Measurements from ENCODE around the gene CCM2L. TPM values are rescaled to one million over a fixed set of nuclear protein-coding genes. Genes with fewer than 3 reads are reported as not detected.

CCM2L gene
- total RNA-seq, 2 experiments from 2014 or later, result 1.4 TPM; not detected in 1

DNA sequence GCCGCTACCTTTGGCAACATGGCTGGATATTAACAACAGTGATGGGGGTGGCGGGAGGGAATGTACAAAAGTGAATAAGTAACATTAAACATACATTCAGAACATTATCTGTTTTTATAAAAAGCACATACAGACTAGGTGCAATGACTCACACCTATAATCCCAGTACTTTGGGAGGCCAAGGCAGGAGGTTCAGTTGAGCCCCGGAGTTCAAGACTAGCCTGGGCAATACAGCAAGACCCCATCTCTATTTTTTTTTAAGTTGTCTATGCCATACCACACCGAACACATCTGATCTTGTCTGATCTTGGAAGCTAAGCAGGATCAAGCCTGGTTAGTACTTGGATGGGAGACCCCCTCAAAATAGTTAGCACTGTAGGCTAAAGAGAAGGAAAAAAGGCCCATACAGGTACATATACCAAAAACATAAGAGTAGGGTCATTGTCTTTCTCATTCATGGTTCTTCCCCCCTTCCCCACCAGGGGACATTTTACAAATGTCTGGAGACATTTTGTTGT is 40.1 kb downstream of the CCM2L start:
- POLR2A ChIA-PET, result no interaction called here
- intact Hi-C loops (cut with micrococcal nuclease; ENCODE audit: unreplicated experiment), result no loop called here
- TF ChIP-seq, protein P1, sequence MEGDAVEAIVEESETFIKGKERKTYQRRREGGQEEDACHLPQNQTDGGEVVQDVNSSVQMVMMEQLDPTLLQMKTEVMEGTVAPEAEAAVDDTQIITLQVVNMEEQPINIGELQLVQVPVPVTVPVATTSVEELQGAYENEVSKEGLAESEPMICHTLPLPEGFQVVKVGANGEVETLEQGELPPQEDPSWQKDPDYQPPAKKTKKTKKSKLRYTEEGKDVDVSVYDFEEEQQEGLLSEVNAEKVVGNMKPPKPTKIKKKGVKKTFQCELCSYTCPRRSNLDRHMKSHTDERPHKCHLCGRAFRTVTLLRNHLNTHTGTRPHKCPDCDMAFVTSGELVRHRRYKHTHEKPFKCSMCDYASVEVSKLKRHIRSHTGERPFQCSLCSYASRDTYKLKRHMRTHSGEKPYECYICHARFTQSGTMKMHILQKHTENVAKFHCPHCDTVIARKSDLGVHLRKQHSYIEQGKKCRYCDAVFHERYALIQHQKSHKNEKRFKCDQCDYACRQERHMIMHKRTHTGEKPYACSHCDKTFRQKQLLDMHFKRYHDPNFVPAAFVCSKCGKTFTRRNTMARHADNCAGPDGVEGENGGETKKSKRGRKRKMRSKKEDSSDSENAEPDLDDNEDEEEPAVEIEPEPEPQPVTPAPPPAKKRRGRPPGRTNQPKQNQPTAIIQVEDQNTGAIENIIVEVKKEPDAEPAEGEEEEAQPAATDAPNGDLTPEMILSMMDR (conservative IDR thresholded peaks at IDR 0.05; ENCODE audit: low read length), result no peak
- TF ChIP-seq EZH2phosphoT487 (IDR thresholded peaks at IDR 0.05; ENCODE audit: borderline replicate concordance, low read depth, low read length), result no peak
- Histone ChIP-seq H3K27ac (ENCODE audit: low read depth, low read length, poor library complexity, severe bottlenecking) (no peak overlapping the region), H3K4me2 (ENCODE audit: low read length) (no peak overlapping the region), H3K36me3 (ENCODE audit: insufficient read depth, low read length) (no peaks in the 10 kb centered on the region), H4K20me1 (ENCODE audit: insufficient read depth, low read length) (no peaks in the 10 kb centered on the region), H2AFZ (ENCODE audit: low read length) (no peak overlapping the region), H3K4me1 (ENCODE audit: insufficient read depth, low read length, poor library complexity, severe bottlenecking) (no peaks in the 10 kb centered on the region), H3K79me2 (ENCODE audit: insufficient read depth, low read depth, low read length) (no peaks in the 10 kb centered on the region), H3K9me3 (ENCODE audit: low read length) (no peaks in the 10 kb centered on the region), H3K4me3 (ENCODE audit: low read depth, low read length, poor library complexity, severe bottlenecking) (no peak overlapping the region), H3K9me2 (ENCODE audit: insufficient read depth, low read length) (no peaks in the 10 kb centered on the region)
- BruUV-seq (replicated peaks), result no TSS peak
- no peak for DNase-seq (ENCODE audit: low spot score)
- CTCF ChIA-PET (ENCODE audit: unreplicated experiment), result no interaction called here

DNA sequence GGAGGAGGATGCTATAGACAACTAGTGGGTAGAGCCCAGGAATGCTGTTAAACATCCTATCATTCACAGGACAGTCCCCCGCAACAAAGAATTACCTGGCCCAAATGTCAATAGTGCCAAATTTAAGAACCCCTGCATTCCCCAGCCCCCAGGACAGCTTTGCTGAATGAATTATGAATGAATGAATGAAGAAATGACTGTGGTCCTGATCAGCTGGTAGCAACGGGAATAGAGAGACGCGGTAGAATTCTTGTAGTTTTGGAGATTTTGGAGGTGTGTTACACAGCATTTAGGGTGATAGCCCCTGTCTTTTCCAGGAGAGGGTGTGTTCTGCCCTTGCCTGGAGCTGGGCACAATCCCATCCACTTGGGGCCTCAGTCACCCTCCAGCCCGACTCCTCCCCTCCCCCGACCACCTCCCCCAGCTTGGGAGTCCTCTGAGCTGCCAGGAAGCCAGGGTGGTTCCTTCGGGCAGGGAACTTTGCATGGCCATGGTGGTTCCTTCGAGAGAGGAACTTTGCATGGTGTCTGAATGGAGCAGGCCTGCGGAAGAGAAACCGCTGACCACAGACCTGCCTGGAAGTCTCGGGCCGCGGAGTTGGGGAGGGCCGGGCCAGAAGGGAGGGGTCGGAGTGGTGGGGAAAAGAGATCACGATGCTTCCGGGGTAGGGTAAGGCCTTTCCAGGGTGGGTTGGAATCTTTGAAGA is 40.8 kb downstream of the CCM2L start:
- no peak for DNase-seq (ENCODE audit: low spot score)
- H3K4me1 ChIP-seq (ENCODE audit: insufficient read depth, low read length, poor library complexity, severe bottlenecking), result no peaks in the 10 kb centered on the region
- no TSS peak for BruUV-seq (replicated peaks)
- no peaks in the 10 kb centered on the region for H3K79me2 ChIP-seq (ENCODE audit: insufficient read depth, low read depth, low read length)
- no peak overlapping the region for H3K4me3 ChIP-seq (ENCODE audit: low read depth, low read length, poor library complexity, severe bottlenecking)
- intact Hi-C loops (cut with micrococcal nuclease; ENCODE audit: unreplicated experiment), result no loop called here
- POLR2A ChIA-PET, result no interaction called here
- H3K27ac ChIP-seq (ENCODE audit: low read depth, low read length, poor library complexity, severe bottlenecking), result no peak overlapping the region
- TF ChIP-seq, protein P1 (conservative IDR thresholded peaks at IDR 0.05; ENCODE audit: low read length), result no peak
- no peak for TF ChIP-seq EZH2phosphoT487 (IDR thresholded peaks at IDR 0.05; ENCODE audit: borderline replicate concordance, low read depth, low read length)
- no peak overlapping the region for H2AFZ ChIP-seq (ENCODE audit: low read length)
- H3K4me2 ChIP-seq (ENCODE audit: low read length), result no peak overlapping the region
- H3K9me3 ChIP-seq (ENCODE audit: low read length), result no peaks in the 10 kb centered on the region
- no peaks in the 10 kb centered on the region for H3K9me2 ChIP-seq (ENCODE audit: insufficient read depth, low read length)
- no peaks in the 10 kb centered on the region for H3K36me3 ChIP-seq (ENCODE audit: insufficient read depth, low read length)
- no peaks in the 10 kb centered on the region for H4K20me1 ChIP-seq (ENCODE audit: insufficient read depth, low read length)
- CTCF ChIA-PET (ENCODE audit: unreplicated experiment), result interaction anchor here (0.6 kb wide), 1 partner anchor 40 kb away, joined by 5 read pairs; no protein-coding TSS in a partner anchor

DNA sequence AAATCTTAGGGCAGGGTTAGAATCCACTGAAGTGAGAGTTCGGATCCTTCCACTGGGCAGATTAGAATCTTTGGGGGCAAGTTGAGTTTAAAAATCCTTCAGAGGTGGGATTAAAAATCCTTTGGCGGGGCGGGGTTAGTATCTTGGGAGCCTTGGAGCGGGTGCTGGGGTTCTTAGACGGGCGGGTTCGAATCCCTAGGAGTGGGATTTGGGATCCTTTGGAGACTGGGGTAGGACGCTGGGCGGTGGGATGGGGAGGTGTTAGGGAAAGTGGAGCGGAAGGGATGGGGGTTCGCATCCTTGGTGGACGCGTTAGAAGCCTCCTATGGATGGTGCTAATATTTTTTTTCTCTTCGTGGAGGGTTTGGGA is 41.5 kb downstream of the CCM2L start:
- no peaks in the 10 kb centered on the region for H4K20me1 ChIP-seq (ENCODE audit: insufficient read depth, low read length)
- no peak overlapping the region for H3K27ac ChIP-seq (ENCODE audit: low read depth, low read length, poor library complexity, severe bottlenecking)
- no peak overlapping the region for H3K4me2 ChIP-seq (ENCODE audit: low read length)
- no peak for DNase-seq (ENCODE audit: low spot score)
- H3K9me2 ChIP-seq (ENCODE audit: insufficient read depth, low read length), result no peaks in the 10 kb centered on the region
- no peak for TF ChIP-seq EZH2phosphoT487 (IDR thresholded peaks at IDR 0.05; ENCODE audit: borderline replicate concordance, low read depth, low read length)
- TF ChIP-seq, protein P1 (conservative IDR thresholded peaks at IDR 0.05; ENCODE audit: low read length), result no peak
- no peak overlapping the region for H2AFZ ChIP-seq (ENCODE audit: low read length)
- no peaks in the 10 kb centered on the region for H3K79me2 ChIP-seq (ENCODE audit: insufficient read depth, low read depth, low read length)
- intact Hi-C loops (cut with micrococcal nuclease; ENCODE audit: unreplicated experiment), result no loop called here
- no peaks in the 10 kb centered on the region for H3K36me3 ChIP-seq (ENCODE audit: insufficient read depth, low read length)
- no peak overlapping the region for H3K4me3 ChIP-seq (ENCODE audit: low read depth, low read length, poor library complexity, severe bottlenecking)
- CTCF ChIA-PET (ENCODE audit: unreplicated experiment), result interaction anchor here (0.6 kb wide), 1 partner anchor 40 kb away, joined by 5 read pairs; no protein-coding TSS in a partner anchor
- no peaks in the 10 kb centered on the region for H3K4me1 ChIP-seq (ENCODE audit: insufficient read depth, low read length, poor library complexity, severe bottlenecking)
- H3K9me3 ChIP-seq (ENCODE audit: low read length), result no peaks in the 10 kb centered on the region
- no TSS peak for BruUV-seq (replicated peaks)
- POLR2A ChIA-PET, result no interaction called here

All from OCI-LY7 (cell line).